Hepatocyte (in vitro differentiated cells): ENCODE data around the gene COL6A5.

ENCODE experiments used
- CTCF ChIP-seq: fragments of 200-600 bp; sonication (generic); IDR thresholded peaks from 2 replicates; pipeline ENCODE4 v1.5.1; 2016; ENCODE audit warnings: antibody characterized with exemption, mild to moderate bottlenecking; ENCODE audit not compliant: poor library complexity
- EZH2 ChIP-seq: fragments of 200-600 bp; sonication (generic); IDR thresholded peaks from 2 replicates; pipeline ENCODE4 v1.6.1; 2016; ENCODE audit warnings: antibody characterized with exemption, mild to moderate bottlenecking, borderline replicate concordance

DNA sequence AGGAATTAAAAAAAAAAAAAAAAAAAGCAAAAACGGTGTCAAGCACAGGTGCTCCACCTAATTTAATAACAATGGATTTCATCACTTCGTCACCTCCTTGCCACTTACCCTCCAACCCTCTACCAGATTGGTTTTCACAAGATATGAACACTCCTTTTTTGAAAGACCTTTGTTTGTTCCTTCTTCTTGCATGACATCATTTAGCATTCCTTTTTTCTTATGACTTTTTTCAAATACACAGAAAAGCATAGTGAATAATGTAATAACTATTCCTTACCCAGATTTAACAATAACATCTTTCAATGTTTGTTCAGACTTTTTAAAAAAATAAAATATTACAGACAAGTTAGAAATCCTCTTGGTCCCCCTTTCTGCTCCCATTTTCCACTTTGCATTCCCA, 187.8 kb downstream of the COL6A5 start:
- no peak for TF ChIP-seq CTCF
- TF ChIP-seq EZH2, result no peak
